HG03378 (cell line): Measurements from ENCODE around the gene MARCHF3.

Experiments
- ATAC-seq: cut with Tn5 transposase; IDR thresholded peaks from one replicate; pipeline ENCODE4 v1.9.1; 2021; ENCODE audit warnings: mild to moderate bottlenecking, moderate library complexity; ENCODE audit not compliant: unreplicated experiment

The MARCHF3 gene

DNA sequence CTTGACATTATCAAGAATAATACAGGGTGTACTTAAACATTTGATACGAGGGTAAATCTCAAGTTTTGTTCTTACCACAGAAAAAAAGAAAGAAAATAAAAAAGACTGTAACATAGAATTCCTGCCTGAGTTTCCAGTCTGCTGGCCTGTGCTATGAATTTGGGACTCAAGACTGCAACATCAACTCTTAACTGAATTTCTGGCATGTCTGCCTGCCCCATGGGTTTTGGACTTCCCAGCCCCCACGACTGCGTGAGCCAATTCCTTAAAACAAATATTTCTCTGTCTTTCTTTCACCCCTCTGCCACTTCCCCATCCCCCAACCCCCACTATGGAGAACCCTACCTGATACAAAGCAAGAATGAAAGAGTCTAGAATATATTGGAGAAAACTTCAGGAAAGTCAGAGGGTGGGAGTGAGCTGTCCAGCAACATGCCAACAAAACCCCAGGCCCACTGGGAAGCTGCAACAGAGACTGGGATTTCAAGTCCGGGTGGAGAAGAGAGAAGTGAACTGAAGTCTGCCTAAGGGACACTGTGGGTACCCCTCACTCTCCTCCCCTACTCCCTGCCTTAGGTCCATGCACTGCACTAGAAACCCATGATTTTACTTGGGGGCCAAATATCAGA is 43.0 kb downstream of the MARCHF3 start:
- ATAC-seq = no peak

DNA sequence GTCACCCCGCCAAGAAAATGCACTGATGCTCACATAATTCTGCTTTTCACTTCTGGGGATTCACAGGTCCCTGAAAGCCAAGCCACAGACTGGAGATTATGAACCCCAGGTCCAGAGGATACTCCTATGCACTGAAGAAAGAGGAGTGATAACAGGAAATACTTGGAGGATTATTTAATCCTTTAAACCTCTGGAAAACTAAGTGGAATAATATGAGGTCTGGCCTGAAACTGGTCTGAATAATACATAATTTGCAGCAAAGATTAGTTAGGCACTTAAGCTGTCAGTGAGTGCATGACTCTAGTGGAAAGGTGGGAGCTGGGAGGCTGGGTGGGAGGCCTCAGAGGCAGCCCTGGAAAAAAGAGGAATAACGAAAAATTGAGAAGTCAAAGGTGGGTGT is 45.7 kb downstream of the MARCHF3 start:
- ATAC-seq = no peak

DNA sequence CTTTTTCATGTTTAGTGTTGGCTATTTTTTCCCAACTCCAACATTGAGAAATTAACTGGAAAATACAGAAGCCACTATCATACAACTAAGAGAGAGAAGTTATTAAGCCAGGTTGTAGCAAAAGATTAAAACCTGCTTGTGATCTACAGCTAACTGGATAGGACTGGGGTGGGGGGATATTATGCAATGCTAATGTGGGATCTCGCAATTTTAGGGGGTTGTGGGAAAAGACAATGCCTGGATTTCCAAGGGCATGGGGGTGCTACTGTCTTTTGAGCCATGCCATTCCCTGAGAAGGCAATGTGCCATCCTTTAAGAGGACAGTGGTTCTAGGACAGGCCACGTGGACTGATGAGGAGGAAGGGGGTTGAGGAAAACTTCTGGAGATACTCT is 46.5 kb downstream of the MARCHF3 start:
- no peak for ATAC-seq

DNA sequence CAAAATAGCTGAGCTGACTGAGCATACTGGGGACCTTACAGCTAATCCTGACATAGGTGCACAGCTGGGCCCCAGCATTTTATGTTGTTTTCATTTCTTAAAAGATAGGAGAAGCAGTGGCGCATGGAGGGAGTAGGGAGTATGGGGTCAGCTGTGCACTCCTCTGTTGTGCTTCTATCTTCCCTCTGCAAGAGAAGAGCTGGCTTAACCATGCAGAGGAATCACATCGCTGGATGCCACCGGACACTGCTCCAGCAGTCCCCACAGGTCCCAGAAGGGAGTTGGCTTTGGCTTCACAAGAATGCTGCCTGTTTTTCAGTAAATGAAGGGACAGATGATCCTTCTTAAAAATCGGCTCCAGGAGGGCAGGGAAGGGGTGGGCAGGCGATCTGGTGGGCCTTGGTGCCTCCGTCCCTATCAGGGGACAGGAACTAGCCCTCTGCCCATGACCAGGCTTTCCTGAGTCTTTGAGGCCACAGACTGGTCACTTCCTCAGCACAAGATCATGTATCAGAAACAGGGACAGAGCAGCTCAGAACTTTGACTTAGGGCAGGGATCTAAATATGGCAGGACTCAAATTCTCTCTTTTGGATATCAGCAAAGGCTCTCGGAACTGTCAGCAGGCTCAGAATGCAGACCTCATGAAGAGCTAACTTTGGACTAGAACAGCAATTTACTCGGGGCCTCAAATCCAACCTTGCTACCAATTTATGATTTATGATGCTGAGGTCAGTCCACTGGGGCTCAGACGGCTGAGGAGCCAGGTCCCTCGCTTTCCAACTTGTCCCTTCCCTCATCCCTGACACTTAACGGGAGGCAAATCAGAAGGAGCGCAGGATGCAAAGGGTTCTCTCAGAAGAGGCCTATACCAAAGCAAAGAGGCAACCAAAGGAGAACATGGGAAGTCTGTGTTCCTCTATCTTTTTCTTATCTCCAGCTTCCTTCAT is 47.2 kb downstream of the MARCHF3 start:
- no peak for ATAC-seq

DNA sequence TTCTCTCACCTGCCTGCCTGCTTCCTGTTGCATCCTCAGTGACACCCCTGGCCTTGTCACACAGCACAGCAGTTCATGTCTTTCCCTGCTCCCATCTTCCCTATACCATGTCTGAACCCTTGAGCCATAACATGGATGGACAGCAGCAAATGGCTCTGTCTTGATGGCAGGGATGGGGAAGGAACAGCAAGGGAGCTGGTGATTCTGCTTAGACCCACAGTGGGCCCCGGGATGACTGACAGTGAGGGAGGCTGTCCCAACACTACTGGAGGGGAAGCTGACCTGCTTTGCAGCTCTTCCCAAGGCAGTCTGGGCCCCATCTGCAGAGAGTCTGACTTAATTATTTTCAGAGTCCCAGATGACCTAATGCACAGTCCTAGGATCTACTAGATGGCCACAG is 48.2 kb downstream of the MARCHF3 start:
- ATAC-seq = no peak

DNA sequence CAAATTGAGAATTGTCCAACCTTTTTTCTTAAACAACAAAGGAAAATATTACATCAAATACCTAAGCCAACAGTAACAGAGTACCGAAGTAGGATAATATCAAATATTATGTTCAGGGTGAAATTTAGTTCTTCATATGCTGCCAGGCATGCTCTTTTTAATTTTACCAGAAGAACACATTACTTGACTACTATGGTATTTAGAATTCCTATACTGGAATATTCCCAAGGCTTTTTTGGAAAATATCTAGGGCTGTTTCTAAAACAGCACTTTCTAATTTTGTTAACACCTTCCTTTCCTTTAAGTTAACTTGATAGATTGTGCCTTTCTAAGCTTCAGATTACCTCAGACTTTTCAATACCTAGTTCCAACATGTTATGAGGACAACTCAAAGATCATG is 48.7 kb downstream of the MARCHF3 start:
- no peak for ATAC-seq

DNA sequence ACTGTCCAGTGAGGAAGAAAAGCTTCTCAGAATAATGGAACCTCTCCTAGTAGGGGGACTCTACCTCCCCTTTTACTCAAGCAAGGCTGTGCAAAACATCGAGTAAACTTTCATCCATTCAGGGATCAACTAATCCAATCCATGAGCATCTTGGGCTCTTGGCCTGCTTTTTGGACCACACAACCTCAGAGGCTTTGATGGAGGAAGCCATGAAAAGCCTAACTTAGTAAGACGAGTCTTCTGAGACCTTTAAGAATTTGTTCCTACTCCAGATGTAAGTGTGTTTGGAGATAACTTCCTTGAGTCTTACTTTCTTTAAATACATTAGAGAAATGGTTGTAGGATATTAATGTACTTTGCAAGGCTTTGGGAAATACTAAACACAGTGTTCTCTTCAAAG is 49.1 kb downstream of the MARCHF3 start:
- ATAC-seq = no peak

DNA sequence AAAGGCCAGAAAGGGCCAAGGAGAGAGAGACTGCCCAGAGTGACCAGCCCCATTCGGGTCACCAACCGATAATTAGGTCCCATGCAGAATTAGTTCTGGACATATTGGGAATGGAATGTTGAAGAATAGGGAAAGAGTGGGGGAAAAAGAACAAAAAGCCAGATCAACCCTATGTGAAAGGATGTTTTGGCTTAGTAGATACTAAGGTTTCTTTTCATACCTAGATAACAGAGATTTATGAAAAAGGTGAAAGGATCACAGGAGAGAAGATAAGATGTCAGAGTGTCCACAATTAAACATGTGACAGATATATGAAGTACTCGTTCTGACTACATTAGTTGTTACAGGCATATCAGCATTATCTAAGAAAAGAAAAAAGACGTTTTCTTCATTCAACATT is 52.1 kb downstream of the MARCHF3 start:
- ATAC-seq = no peak

DNA sequence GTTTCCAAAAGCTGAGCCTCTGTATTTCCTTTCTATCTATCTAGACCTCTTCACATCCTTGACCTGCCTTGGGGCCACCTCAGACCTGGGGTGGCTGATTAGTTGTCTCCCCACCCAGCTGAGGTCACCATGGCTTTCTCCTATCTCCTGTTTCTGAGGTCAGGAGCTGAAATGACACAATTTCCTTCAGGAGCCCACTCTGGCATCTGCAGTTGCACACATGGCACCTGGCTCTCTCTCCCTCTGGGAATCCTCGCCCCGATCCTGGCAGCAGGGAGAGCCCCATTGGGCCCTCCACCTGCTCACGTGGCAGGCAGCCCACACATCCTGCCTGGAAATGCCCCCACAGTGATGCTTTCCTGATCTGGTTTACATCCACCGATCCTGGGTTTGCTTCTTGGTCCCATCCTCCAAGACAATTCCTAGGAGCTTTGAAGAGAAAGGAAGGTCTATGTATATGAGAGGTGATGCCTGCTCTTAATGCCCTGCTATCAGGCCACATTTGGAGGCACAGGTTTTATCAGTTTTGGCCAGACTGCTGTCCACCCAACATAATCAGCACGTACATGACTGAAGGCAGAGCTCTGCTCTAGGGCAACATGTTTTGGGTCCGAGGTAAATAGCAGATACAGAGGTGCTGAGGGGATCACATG is 53.7 kb downstream of the MARCHF3 start:
- no peak for ATAC-seq

DNA sequence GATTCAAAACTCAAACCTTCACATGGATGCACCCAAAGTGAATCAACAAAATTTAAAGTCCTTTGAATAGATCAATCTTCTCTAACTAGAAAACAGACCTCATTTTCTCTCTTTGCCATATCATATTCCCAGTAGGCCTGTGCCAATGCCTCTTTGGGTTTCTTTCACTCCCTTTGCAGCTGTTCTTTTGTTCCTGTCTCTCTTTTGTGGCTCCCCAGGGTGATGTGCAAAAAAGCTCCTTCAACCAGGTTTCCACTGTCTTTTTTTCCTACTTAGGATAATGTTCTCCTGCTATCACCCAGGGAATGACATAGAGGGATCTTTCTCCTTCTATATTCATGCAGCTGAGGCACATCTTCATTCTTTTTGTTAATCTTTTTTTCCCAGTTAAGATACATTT is 54.6 kb downstream of the MARCHF3 start:
- no peak for ATAC-seq

DNA sequence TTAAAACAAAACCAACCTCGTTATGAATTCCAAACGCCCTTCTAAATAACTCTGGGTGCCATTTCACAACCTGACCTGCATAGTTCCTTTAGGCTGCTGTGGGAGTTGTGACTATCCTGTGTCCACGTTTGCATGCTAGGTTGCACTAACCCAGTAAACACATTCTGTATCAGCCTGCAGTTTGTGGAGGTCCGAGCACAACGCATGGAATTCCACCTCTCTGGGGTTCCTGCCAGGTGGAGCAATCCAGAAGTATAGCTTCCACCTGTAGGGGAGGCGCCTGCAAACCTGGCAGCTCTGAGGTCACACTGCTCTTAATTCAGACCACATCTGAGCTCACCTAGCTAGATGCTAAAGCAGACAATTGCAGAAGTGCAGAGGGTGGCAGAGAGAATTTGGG is 57.2 kb downstream of the MARCHF3 start:
- ATAC-seq = no peak

DNA sequence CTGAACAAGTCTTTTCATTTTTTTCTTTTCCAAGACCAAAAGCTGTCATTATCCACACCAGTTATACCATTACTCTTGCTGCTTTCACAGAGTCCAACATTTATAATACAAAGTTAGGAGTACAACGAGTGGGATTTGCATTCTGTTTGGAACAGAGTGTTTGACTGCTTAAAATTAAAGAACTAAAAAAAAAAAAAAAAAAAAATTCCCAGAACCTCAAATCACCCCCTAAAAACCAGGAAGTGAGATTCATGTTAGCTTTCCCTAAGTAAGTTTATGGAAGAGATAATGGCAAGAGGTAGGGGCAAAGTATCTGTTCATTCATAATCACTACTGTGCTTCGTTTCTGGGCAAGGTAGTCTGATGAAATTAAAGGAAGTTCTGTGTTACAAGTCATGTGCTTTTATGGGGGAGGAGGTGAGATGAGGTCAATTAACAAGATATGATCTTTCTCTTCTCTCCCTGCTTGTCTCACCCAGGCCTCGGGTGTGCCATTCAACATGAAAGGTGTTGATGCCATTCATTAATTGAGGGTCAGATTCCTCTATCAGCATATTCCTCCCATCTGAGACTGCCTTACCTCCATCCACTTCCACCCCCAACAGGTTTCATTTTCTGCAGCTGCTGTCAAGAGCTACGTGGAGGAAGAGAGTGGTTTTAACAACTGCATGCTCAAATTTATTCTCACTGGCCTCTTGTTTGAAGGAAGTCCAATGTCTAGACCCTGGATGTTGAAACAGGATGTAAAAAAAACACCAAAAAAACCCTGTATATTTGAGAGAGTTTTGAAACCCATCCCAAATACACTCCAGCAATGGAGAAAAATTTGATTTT is 58.1 kb downstream of the MARCHF3 start:
- peak; percentile 77 for ATAC-seq

DNA sequence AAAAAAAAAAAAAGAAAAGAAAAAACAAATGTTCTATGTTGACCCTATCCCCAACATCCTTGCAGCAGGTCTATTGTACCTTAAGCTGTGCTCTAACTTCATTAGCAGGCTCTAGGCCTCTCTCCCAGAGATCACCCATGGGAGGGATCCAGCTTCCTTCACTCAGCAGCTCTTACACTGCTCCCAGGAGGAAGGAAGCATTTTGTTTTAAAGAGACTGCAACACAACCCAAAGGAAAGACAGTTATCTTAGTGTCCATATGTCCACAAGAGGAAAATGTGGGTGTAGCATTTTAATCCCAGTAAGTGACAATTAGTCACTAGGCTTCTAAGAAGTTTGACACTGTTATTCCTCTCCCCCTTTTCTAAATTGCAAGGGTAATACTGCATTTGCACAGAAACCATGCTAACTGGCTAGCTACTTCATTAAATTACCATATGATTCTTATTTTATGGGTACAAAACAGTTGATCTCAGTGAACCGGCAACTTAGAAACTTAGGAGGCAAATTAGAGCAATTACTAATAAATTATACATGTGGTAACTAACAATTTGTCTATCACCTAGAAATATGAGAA is 58.8 kb downstream of the MARCHF3 start:
- no peak for ATAC-seq

DNA sequence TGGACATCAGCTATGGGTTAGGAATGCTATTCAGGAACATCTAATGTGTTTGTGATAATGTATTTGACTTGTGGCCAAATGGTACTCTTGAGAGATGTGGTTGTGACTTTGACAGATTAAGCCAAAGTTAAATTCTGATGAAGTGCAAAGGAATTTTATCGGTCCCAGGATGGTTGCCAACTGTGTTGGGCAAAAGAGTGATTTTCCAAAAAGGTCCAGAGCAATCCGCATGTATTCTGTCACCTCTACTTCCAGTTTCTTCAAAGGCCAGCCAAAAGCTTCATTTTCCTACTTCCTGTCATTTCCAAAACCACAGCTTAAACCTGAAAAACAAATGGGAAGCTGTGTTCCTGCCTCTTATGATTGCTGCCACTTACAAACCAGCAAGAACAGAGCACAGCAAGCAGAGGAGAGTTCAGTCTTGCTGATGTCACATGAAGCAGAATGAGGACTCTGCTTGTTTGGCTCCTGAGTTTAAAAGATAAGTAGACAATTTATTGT is 59.8 kb downstream of the MARCHF3 start:
- no peak for ATAC-seq

DNA sequence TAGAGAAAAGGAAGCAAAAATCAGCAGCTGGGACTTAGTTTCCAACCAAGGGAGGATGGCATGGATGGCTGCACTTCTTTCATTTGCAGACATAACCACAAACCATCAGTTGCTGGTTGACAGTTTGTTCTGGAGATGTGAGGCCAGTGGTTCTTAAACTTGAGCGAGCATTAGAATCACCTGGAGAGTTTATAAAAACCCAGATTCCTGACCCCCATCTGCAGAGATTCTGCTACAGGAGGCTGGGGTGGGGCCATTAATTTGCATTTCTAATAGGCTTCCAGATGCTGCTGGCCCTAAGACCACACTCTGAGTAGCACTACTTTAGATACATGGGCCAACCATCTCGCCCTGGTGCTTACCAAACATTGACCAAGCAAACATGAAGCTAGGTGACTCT is 60.8 kb downstream of the MARCHF3 start:
- ATAC-seq = peak; percentile 35

DNA sequence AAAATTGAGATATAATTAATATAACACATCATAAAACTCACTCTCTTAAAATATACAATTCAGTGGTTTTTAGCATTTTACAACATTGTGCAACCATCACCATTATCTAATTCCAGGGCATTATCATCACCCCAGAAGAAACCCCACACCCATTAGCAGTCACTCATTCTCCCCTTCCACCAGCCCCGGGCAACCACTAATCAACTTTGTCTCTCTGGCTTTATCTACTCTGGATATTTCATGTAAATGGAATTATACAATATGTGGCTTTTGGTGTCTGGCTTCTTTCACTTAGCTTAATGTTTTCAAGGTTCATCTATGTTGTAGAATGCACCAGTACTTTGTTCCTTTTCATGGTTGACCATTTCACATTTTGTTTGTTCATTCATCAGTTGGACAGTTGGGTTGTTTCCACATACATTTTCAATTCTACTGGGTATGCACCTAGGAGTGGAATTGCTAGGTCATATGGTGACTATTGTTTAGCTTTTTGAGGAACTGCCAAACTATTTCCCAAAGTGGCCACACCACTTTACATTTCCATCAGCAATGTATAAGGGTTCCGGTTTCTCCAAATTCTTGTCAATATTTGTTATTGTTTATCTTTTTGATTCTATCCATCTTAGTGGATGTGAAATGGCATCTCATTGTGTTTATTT is 62.4 kb downstream of the MARCHF3 start:
- ATAC-seq = no peak

DNA sequence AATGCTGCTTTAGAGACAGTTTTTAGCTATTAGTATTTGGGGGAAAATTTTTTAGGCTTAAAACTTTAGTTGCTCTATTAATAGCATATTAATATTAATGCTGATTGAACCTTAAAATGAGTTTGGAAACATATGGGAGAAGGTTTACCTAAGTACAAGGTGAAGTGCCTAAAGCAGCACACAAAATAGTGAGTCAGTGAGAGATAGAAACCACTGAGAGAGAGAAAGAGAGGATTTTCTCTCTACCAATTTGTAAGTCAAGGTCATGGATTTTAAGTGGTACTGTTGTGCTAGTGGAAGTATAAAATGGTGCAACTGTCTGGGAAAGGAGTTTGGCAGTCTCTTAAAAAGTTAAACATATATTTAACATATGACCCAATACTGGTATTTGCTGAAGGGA is 64.9 kb downstream of the MARCHF3 start:
- peak; percentile 3 for ATAC-seq

DNA sequence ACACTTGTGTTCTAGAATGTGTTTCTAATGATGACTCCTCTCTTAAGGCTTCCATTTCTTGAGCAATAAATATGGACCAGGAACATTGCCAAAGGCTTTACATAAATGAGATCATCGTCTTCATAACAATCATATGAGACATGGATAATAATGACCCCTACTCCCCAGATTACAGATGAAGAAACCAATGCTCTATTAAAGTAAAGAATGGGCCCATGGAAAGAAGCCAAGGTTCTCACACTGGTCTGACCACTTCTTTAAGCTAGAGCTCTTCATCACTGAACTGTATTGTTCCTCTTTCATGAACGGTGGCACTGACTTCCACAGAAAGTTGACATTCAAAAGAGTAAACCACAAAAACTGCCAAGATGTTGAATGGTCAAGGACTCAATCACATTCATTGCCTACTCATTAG is 65.3 kb downstream of the MARCHF3 start:
- peak; percentile 59 for ATAC-seq

DNA sequence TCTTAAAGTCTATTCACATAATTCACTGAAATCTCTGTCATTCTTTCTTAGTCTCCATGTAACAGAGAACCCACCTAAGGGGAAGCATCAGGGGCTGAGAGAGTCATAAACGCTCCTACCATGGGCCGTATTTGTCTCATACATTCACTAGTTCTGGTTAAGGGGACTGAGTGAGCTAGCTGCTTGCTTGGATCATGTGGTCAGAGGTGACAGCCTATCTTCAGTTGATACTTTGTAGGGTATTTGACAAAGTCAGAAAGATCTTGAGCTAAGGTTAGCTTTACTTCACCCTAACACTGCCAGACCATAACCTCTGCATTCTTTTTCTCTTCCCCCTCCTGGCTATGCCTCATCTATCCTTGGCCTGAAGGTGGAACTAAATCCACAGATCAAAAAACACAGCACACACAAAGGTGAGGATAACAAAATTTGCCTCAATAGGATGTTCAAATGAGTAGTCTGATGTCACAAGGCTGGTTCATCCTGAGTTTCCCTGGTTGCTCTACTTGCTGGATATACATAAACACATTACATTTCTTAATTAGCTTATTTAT is 66.5 kb downstream of the MARCHF3 start:
- ATAC-seq = no peak

DNA sequence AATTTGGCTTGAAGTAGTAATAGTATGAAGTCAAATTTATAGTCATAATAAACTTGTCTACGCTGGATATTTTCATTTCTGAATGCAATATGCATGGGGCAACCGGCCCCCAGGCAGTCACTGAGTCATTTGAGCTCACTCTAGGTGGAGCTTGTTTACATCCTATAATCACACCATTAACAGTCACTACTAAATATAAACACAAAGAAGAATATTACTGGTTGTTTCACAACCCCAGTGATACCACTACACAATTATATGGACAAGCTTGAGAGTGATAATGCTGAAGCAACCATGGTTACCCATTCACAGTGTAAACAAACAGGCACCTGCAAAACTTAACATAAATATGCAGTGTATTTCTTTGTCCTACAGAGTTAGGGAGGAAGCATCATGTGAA is 68.7 kb downstream of the MARCHF3 start:
- peak; percentile 56 for ATAC-seq
